Neural cell (in vitro differentiated cells): ENCODE results near the gene CAPNS1. TPM values are rescaled to one million over a fixed set of nuclear protein-coding genes. Genes with fewer than 3 reads are reported as not detected.

Experiments
- H2AFZ ChIP-seq: fragments of 200-600, 300-800 bp; sonication (generic), shearing (Covaris generic); 2 replicates; pipeline ENCODE4 v1.6.0; 2014; ENCODE audit warnings: low read depth, mild to moderate bottlenecking, antibody characterized with exemption, low read length, moderate library complexity
- H3F3A ChIP-seq: fragments of 200-600 bp; shearing (Covaris generic); 2 replicates; pipeline ENCODE4 v1.6.1; 2016; ENCODE audit warnings: mild to moderate bottlenecking, moderate library complexity, mixed read lengths, antibody characterized with exemption, low read length; ENCODE audit not compliant: insufficient read depth, poor library complexity, severe bottlenecking
- H3K27ac ChIP-seq: fragments of 200-600, 300-800 bp; sonication (generic), shearing (Covaris generic); 2 replicates; pipeline ENCODE4 v1.5.1; 2014; ENCODE audit warnings: mild to moderate bottlenecking, low read length, moderate library complexity
- H3K27me3 ChIP-seq: fragments of 300-800, 200-600 bp; sonication (generic), shearing (Covaris generic); 2 replicates; pipeline ENCODE4 v1.6.0; 2014; ENCODE audit warnings: mild to moderate bottlenecking, low read depth, low read length, moderate library complexity; ENCODE audit not compliant: insufficient read depth
- H3K36me3 ChIP-seq: fragments of 300-800, 200-600 bp; sonication (generic), shearing (Covaris generic); 2 replicates; pipeline ENCODE4 v1.5.1; 2014; ENCODE audit warnings: mild to moderate bottlenecking, antibody characterized with exemption, low read length, moderate library complexity; ENCODE audit not compliant: insufficient read depth
- H3K4me2 ChIP-seq: fragments of 300-800, 200-600 bp; sonication (generic), shearing (Covaris generic); 2 replicates; pipeline ENCODE4 v1.6.0; 2014; ENCODE audit warnings: mild to moderate bottlenecking, low read length
- H3K4me3 ChIP-seq: fragments of 300-800, 200-600 bp; sonication (generic), shearing (Covaris generic); 2 replicates; pipeline ENCODE4 v1.5.1; 2014; ENCODE audit warnings: mild to moderate bottlenecking, low read length, moderate library complexity
- H3K79me2 ChIP-seq: fragments of 200-600 bp; shearing (Covaris generic); replicated peaks from 2 replicates; pipeline ENCODE4 v1.6.0; 2014; ENCODE audit warnings: mild to moderate bottlenecking, low read length, moderate library complexity; ENCODE audit not compliant: insufficient read depth
- H3K9ac ChIP-seq: fragments of 300-800, 200-600 bp; sonication (generic), shearing (Covaris generic); 2 replicates; pipeline ENCODE4 v1.6.1; 2016; ENCODE audit warnings: mild to moderate bottlenecking, low read length, mixed read lengths
- H3K9me2 ChIP-seq: fragments of 200-600 bp; shearing (Covaris generic); 2 replicates; pipeline ENCODE4 v1.6.1; 2016; ENCODE audit warnings: mild to moderate bottlenecking, low read length, mixed read lengths; ENCODE audit not compliant: insufficient read depth
- H3K9me3 ChIP-seq: fragments of 200-600, 300-800 bp; sonication (generic), shearing (Covaris generic); 2 replicates; pipeline ENCODE4 v1.6.1; 2016; ENCODE audit warnings: mild to moderate bottlenecking, mixed run types, low read length, moderate library complexity, mixed read lengths
- H4K20me1 ChIP-seq: fragments of 200-600 bp; shearing (Covaris generic); 2 replicates; pipeline ENCODE4 v1.6.1; 2016; ENCODE audit warnings: mild to moderate bottlenecking, mixed run types; ENCODE audit not compliant: insufficient read depth
- CTCF ChIP-seq: fragments of 450-650 bp; IDR thresholded peaks from 2 replicates; pipeline ENCODE4 v1.5.1; 2014; ENCODE audit warnings: antibody characterized with exemption, mild to moderate bottlenecking, moderate library complexity; ENCODE audit not compliant: poor library complexity, severe bottlenecking
- EP300 ChIP-seq: fragments of 450-650 bp; conservative IDR thresholded peaks from 2 replicates; pipeline ENCODE4 v1.6.1; 2014; ENCODE audit warnings: antibody characterized with exemption, mild to moderate bottlenecking, moderate library complexity; ENCODE audit not compliant: poor library complexity, severe bottlenecking
- EZH2 ChIP-seq: fragments of 200-600, 300-800 bp; shearing (Covaris generic), sonication (generic); IDR thresholded peaks from 2 replicates; pipeline ENCODE4 v1.6.1; 2014; ENCODE audit warnings: antibody characterized with exemption, low read length, borderline replicate concordance, mild to moderate bottlenecking; ENCODE audit not compliant: insufficient read depth, poor library complexity, severe bottlenecking
- MXI1 ChIP-seq: fragments of 450-650 bp; conservative IDR thresholded peaks from 2 replicates; pipeline ENCODE4 v1.6.1; 2014; ENCODE audit warnings: antibody characterized with exemption, mild to moderate bottlenecking; ENCODE audit not compliant: poor library complexity, severe bottlenecking
- POLR2AphosphoS5 ChIP-seq: IDR thresholded peaks from 2 replicates; pipeline ENCODE4 v1.6.1; 2012
- RAD21 ChIP-seq: fragments of 450-650 bp; conservative IDR thresholded peaks from 2 replicates; pipeline ENCODE4 v1.6.1; 2014; ENCODE audit warnings: antibody characterized with exemption, mild to moderate bottlenecking, moderate library complexity
- REST ChIP-seq: IDR thresholded peaks from 2 replicates; pipeline ENCODE4 v1.6.1; 2012; ENCODE audit warnings: borderline replicate concordance
- SMC3 ChIP-seq: fragments of 450-650 bp; conservative IDR thresholded peaks from 2 replicates; pipeline ENCODE4 v1.6.1; 2014; ENCODE audit warnings: antibody characterized with exemption, mild to moderate bottlenecking, moderate library complexity; ENCODE audit not compliant: poor library complexity
- TAF1 ChIP-seq: IDR thresholded peaks from 2 replicates; pipeline ENCODE4 v1.6.1; 2012; ENCODE audit warnings: low read depth
- polyA plus RNA-seq: library from polyadenylated mRNA; depleted of rRNA; stranded (reverse); fragments of >200 nt; gene quantifications from 2 replicates; pipeline ENCODE4 v1.2.3, GENCODE V29; 2014

Gene CAPNS1
- polyA plus RNA-seq, 1 donor from 2014 or later, result 67.3 TPM

- Histone ChIP-seq H3K27ac (no peak overlapping the region), H3K27me3 (no peaks in the 10 kb centered on the region), H3K4me3 (no peak overlapping the region), H3K9me2 (no peaks in the 10 kb centered on the region), H3K79me2 (no peaks in the 10 kb centered on the region), H3K36me3 (no peaks in the 10 kb centered on the region), H3F3A (no peaks in the 10 kb centered on the region), H2AFZ (no peak overlapping the region), H3K9me3 (no peaks in the 10 kb centered on the region), H4K20me1 (no peaks in the 10 kb centered on the region), H3K9ac (no peak overlapping the region), H3K4me2 (no peak overlapping the region)
- TF ChIP-seq RAD21, result no peak
- TF ChIP-seq POLR2AphosphoS5, result no peak
- TF ChIP-seq TAF1, result no peak
- TF ChIP-seq CTCF, result no peak
- no peak for TF ChIP-seq REST
- no peak for TF ChIP-seq EZH2
- TF ChIP-seq EP300, result no peak
- TF ChIP-seq MXI1, result no peak
- no peak for TF ChIP-seq SMC3
These were observed 38.1 kb upstream of the CAPNS1 start for GRCh38 chr19:36101550-36102327.

DNA sequence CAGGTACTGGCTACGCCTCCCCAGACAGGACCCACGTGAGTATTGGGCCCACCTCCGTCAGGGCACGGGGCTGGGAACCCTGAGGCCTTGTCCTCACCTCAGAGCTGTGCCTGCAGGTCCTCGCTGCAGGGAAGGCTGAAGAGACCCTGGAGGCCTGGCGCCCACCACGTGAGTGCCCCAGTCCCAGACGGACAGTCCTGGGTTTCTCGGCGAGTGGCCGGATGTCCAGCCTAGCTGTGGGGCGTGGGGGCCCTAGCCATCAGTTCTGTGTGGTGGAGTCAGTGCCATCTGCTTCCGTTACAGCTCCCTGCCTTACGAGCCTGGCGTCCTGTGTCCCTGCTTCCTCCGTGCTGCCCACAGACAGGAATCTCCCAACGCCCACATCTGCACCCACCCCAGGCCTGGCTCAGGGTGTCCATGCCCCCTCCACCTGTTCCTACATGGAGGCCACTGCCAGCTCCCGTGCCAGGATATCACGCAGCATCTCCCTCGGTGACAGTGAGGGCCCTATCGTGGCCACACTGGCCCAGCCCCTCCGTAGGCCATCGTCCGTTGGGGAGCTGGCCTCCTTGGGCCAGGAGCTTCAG is 36.7 kb upstream of the CAPNS1 start:
- no peaks in the 10 kb centered on the region for H3F3A ChIP-seq
- no peak overlapping the region for H3K4me3 ChIP-seq
- no peak overlapping the region for H3K4me2 ChIP-seq
- no peak overlapping the region for H3K9ac ChIP-seq
- no peak overlapping the region for H2AFZ ChIP-seq
- no peaks in the 10 kb centered on the region for H3K9me3 ChIP-seq
- H3K27ac ChIP-seq, result no peak overlapping the region
- H3K36me3 ChIP-seq, result no peaks in the 10 kb centered on the region
- TF ChIP-seq TAF1 (no peak), CTCF (no peak), POLR2AphosphoS5 (no peak), EZH2 (no peak), REST (no peak), EP300 (no peak), SMC3 (no peak), RAD21 (no peak), MXI1 (no peak)
- H3K9me2 ChIP-seq, result no peaks in the 10 kb centered on the region
- no peaks in the 10 kb centered on the region for H4K20me1 ChIP-seq
- H3K27me3 ChIP-seq, result no peaks in the 10 kb centered on the region
- no peaks in the 10 kb centered on the region for H3K79me2 ChIP-seq
